HG02678 (cell line): ENCODE measurements around the gene WNT7A.

Source experiments
- ATAC-seq: cut with Tn5 transposase; IDR thresholded peaks from one replicate; pipeline ENCODE4 v1.9.1; 2021; ENCODE audit warnings: mild to moderate bottlenecking, moderate library complexity; ENCODE audit not compliant: unreplicated experiment

Gene WNT7A

GRCh38 chr3:13885704-13886010 is 5.8 kb upstream of the WNT7A start:
- no peak for ATAC-seq

- ATAC-seq = peak; percentile 55
These were observed 5.2 kb upstream of the WNT7A start for GRCh38 chr3:13884851-13885703.

GRCh38 chr3:13883681-13884080 is 3.8 kb upstream of the WNT7A start:
- no peak for ATAC-seq

- ATAC-seq = no peak
These were observed 3.0 kb upstream of the WNT7A start for GRCh38 chr3:13882876-13883275.

- no peak for ATAC-seq
These were observed 1.9 kb upstream of the WNT7A start for GRCh38 chr3:13881536-13882410.

- no peak for ATAC-seq
These were observed 913 bp upstream of the WNT7A start for GRCh38 chr3:13880811-13881156.

GRCh38 chr3:13879102-13879945 is 547 bp downstream of the WNT7A start:
- ATAC-seq = no peak

GRCh38 chr3:13878281-13879101 is 1.4 kb downstream of the WNT7A start:
- no peak for ATAC-seq

GRCh38 chr3:13877911-13878280 is 2.0 kb downstream of the WNT7A start:
- ATAC-seq = no peak

- no peak for ATAC-seq
These were observed 3.3 kb downstream of the WNT7A start for GRCh38 chr3:13876451-13877100.

GRCh38 chr3:13874891-13875290 is 5.0 kb downstream of the WNT7A start:
- no peak for ATAC-seq

GRCh38 chr3:13873818-13874217 is 6.1 kb downstream of the WNT7A start:
- ATAC-seq = no peak

GRCh38 chr3:13872451-13872850 is 7.4 kb downstream of the WNT7A start:
- no peak for ATAC-seq

- no peak for ATAC-seq
These were observed 8.1 kb downstream of the WNT7A start for GRCh38 chr3:13871791-13872190.

- ATAC-seq = no peak
These were observed 9.0 kb downstream of the WNT7A start for GRCh38 chr3:13870902-13871301.

GRCh38 chr3:13869761-13870343 is 10.0 kb downstream of the WNT7A start:
- no peak for ATAC-seq

- ATAC-seq = no peak
These were observed 10.8 kb downstream of the WNT7A start for GRCh38 chr3:13868844-13869724.

- ATAC-seq = no peak
These were observed 12.1 kb downstream of the WNT7A start for GRCh38 chr3:13867732-13868131.
